ENCODE data around the gene SDHD. TPM values are rescaled to one million over a fixed set of nuclear protein-coding genes. Genes with fewer than 3 reads are reported as not detected.
A peak's percentile ranks its signal among the peaks of the same experiment; 100 is the strongest.
"Not testable (repeated sequence)": the region's sequence is repeated elsewhere in the genome, so short reads cannot be mapped to it uniquely, and the experiment has no call there.

SDHD gene
- 100 to 1,000 TPM; 102 to 201 (median 174) TPM for total RNA-seq

GRCh38 chr11:112086422-112087191 lies at the start of gene SDHD, which contains the start of gene TIMM8B:
Gene SDHD (plus strand): TSS chr11:112086873. CDS start chr11:112086908, 35 bp downstream.
Gene TIMM8B (minus strand): TSS chr11:112086756. CDS start chr11:112086723, 33 bp downstream.
- Histone ChIP-seq H3K4me3 (replicated peaks in 1 of 3) (peak within 1 kb of the TSS; percentile 60 to 96 (median 82)), H3K27me3 (no peaks in the 10 kb centered on the region), H3K27ac (peak within 1 kb of the TSS; percentile 52 to 69 (median 64)), H3K36me3 (peaks cover 42 to 52% of the 10 kb centered on the region in 2 donors), H3K9me3 (no peaks in the 10 kb centered on the region), H3K4me1 (peaks cover 14 to 23% of the 10 kb centered on the region in 2 donors)
- intact Hi-C loops (cut with DNase I) = no loop called here
- TF ChIP-seq POLR2A (IDR thresholded peaks at IDR 0.05) (peak in 1 of 2 donors; percentile 73), CTCF (IDR thresholded peaks at IDR 0.05) (peak in 3 of 6 experiments; percentile 9 to 37 (median 29))
- peak; percentile 94 to 96 for DNase-seq
- 0% methylated on average over 44 to 45 of the region's 45 CpGs for WGBS, 2 donors

GRCh38 chr11:112037527-112037926 lies 49.1 kb upstream of the SDHD start:
- Histone ChIP-seq H3K4me1 (no peaks in the 10 kb centered on the region), H3K36me3 (peaks cover 31 to 58% of the 10 kb centered on the region in 2 donors), H3K4me3 (replicated peaks in 1 of 3) (no peak overlapping the region), H3K27me3 (no peaks in the 10 kb centered on the region), H3K27ac (no peak overlapping the region), H3K9me3 (no peaks in the 10 kb centered on the region)
- TF ChIP-seq CTCF (IDR thresholded peaks at IDR 0.05) (no peak), POLR2A (IDR thresholded peaks at IDR 0.05) (no peak)
- DNase-seq = no peak
- intact Hi-C loops (cut with DNase I) = no loop called here

- no peaks in the 10 kb centered on the region for H3K9me3 ChIP-seq
- TF ChIP-seq POLR2A (IDR thresholded peaks at IDR 0.05) (no peak), CTCF (IDR thresholded peaks at IDR 0.05) (no peak)
- no peaks in the 10 kb centered on the region for H3K27me3 ChIP-seq
- intact Hi-C loops (cut with DNase I) = no loop called here
- H3K4me3 ChIP-seq (replicated peaks in 1 of 3) = no peak overlapping the region
- no peaks in the 10 kb centered on the region for H3K4me1 ChIP-seq
- no peak for DNase-seq
- H3K27ac ChIP-seq = no peak overlapping the region
- H3K36me3 ChIP-seq = peaks cover 27 to 46% of the 10 kb centered on the region in 2 donors
- 74 to 88% methylated on average over 6 of the region's 6 CpGs for whole genome bisulfite sequencing, 2 donors
Observed at GRCh38 chr11:112042161-112042960, 44.3 kb upstream of the SDHD start.

GRCh38 chr11:112042961-112043304 lies 43.7 kb upstream of the SDHD start:
- Histone ChIP-seq H3K36me3 (peaks cover 21 to 42% of the 10 kb centered on the region in 2 donors), H3K27ac (no peak overlapping the region), H3K9me3 (no peaks in the 10 kb centered on the region), H3K27me3 (no peaks in the 10 kb centered on the region), H3K4me1 (no peaks in the 10 kb centered on the region), H3K4me3 (replicated peaks in 1 of 3) (no peak overlapping the region)
- intact Hi-C loops (cut with DNase I) = no loop called here
- TF ChIP-seq CTCF (IDR thresholded peaks at IDR 0.05) = no peak
- no peak for TF ChIP-seq POLR2A (IDR thresholded peaks at IDR 0.05)
- no peak for DNase-seq
- 97 to 98% methylated on average over 2 of the region's 2 CpGs for WGBS, 2 donors

- peaks cover 17 to 25% of the 10 kb centered on the region in 2 donors for H3K36me3 ChIP-seq
- H3K9me3 ChIP-seq = no peaks in the 10 kb centered on the region
- H3K4me1 ChIP-seq = no peaks in the 10 kb centered on the region
- DNase-seq = no peak
- intact Hi-C loops (cut with DNase I) = no loop called here
- H3K4me3 ChIP-seq (replicated peaks in 1 of 3) = no peak overlapping the region
- no peak for TF ChIP-seq POLR2A (IDR thresholded peaks at IDR 0.05)
- TF ChIP-seq CTCF (IDR thresholded peaks at IDR 0.05) = no peak
- H3K27ac ChIP-seq = no peak overlapping the region
- no peaks in the 10 kb centered on the region for H3K27me3 ChIP-seq
- 97 to 99% methylated on average over 4 of the region's 4 CpGs for WGBS, 2 donors
Observed at GRCh38 chr11:112044961-112045360, 41.7 kb upstream of the SDHD start.

GRCh38 chr11:112046647-112047046 lies 40.0 kb upstream of the SDHD start:
- intact Hi-C loops (cut with DNase I); H3K4me3 ChIP-seq (replicated peaks in 1 of 3); H3K27me3 ChIP-seq; H3K4me1 ChIP-seq; H3K9me3 ChIP-seq; DNase-seq; H3K27ac ChIP-seq: not testable (repeated sequence)
- H3K36me3 ChIP-seq = peaks cover 26% of the 10 kb centered on the region in 2 donors
- WGBS, 2 donors = 98 to 100% methylated on average over 2 of the region's 2 CpGs

GRCh38 chr11:112048256-112048655 lies 38.4 kb upstream of the SDHD start:
- 96 to 100% methylated on average over 3 of the region's 3 CpGs for WGBS, 2 donors
- H3K4me3 ChIP-seq (replicated peaks in 1 of 3); H3K9me3 ChIP-seq; DNase-seq; H3K27ac ChIP-seq; intact Hi-C loops (cut with DNase I); H3K27me3 ChIP-seq; H3K4me1 ChIP-seq: not testable (repeated sequence)
- H3K36me3 ChIP-seq = peaks cover 38 to 40% of the 10 kb centered on the region in 2 donors

Measured in thyroid gland (tissue), 4 donors.